ENCODE results near the gene JUP.

- TF ChIP-seq FOXK2 (IDR thresholded peaks at IDR 0.05) (no peak), ARNT (IDR thresholded peaks at IDR 0.05) (no peak), LEF1 (IDR thresholded peaks at IDR 0.05; ENCODE audit: borderline replicate concordance) (no peak), FOXA1 (IDR thresholded peaks at IDR 0.05) (no peak), ELF4 (IDR thresholded peaks at IDR 0.05) (no peak), FOXM1 (IDR thresholded peaks at IDR 0.05; ENCODE audit: borderline replicate concordance) (no peak), BHLHE40 (IDR thresholded peaks at IDR 0.05; ENCODE audit: borderline replicate concordance) (no peak)
Observed at GRCh38 chr17:41766135-41766534, 20.4 kb downstream of the JUP start.
